ENCODE measurements around the gene SLC28A2.

The SLC28A2 gene

DNA sequence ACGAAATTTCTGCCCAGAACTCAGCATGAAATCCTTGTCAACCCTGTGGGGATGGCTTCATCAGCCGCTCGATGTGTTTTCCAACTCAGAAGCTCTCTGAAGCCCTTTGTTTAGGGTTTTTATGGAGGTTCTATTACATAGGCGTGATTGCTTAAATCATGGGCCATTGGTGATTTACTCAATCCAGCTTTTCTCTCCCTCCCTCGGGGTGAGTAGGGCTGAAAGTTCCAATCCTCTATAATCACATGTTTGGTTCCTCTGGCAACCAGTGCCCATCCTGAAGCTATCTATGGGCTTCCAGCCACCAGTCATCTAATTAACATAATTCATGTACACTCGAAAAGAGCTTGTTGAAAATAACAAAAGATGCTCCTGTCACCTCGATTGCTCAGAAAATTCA lies 74.7 kb downstream of the SLC28A2 start:
- no peak for FAIRE-seq
